HG03354 (cell line): ENCODE measurements around the gene CERKL.

Experiments used
- ATAC-seq: cut with Tn5 transposase; IDR thresholded peaks from one replicate; pipeline ENCODE4 v1.9.1; 2021; ENCODE audit warnings: mild to moderate bottlenecking; ENCODE audit not compliant: unreplicated experiment, poor library complexity, severe bottlenecking

Gene CERKL

DNA sequence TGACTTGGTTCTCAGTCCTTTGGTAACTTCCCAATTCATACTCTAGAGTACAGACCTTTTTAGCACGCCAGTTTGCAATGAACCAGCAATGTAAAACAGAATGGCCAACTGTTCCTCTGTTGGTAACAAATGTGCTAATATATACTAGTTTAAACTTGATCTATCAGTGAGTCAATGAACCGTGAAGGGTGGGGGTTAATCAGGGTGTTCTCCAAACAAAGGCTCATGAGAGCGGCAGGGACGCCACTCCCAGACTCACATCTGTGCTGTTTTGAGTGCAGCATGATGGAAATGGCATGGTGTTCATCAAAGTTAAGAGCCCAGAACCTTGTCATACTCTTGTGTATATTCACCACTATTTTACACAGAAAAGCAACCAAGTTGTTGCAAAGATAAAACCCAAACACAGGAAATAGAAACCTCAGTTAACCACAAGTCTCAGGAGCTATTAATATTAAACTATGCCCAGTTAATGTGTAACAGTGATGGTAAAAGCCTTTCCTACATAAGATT is 70.3 kb downstream of the CERKL start:
- ATAC-seq = peak; percentile 97

DNA sequence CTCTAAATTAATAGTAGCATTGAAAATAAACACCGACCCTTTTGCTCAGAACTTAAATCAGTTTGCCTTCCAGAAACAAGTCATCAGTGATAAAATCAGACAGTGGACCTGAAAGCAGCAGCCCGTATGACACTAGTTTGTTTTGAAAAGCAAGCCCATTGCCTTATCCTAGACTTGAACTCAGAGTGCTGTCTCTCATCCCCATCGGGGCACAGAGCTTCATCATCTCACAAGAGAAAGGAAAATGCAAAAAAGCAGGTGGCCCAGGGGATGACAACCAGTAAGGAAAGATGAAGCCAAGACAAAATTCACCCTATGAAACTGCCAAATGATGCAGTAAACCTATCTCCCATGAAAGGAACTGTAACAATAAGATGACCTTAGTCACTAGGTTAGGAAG is 71.2 kb downstream of the CERKL start:
- peak; percentile 8 for ATAC-seq

DNA sequence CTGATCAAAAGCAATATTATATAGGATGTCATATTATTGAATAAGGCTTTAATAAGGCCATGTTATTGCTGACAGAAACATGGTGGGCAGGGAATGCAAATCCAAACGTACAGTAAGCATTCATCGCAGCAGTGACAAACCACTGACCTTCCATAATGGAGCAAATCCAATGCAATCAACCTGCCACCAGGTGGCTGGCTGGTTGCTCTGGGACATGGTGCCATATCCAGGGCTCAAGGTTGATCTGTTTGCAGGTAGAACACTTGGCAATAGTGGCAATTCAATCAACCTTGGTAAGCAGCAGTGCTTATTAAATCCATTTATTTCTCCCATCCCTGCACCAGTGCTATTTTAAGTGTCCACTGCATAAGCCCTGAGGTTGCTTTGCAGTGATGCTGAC is 75.4 kb downstream of the CERKL start:
- no peak for ATAC-seq

DNA sequence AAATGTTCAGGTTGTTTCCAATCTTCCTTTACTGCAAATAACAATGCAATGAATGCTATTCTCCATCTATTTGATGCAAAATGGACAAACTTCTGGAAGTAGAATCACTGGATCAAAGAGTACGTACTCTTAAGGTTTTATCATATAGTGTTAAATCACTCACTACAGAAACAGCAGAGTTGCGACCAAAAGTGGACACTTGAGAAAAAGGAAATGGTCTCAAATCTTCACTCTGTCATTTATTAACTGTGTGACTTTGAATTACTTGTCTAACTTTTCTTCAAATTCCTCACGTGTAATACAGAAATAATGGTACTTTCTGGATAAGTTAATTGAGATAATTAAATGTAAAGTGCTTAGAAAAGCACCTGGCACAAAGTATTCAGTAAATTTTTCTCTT is 78.1 kb downstream of the CERKL start:
- ATAC-seq = peak; percentile 51

DNA sequence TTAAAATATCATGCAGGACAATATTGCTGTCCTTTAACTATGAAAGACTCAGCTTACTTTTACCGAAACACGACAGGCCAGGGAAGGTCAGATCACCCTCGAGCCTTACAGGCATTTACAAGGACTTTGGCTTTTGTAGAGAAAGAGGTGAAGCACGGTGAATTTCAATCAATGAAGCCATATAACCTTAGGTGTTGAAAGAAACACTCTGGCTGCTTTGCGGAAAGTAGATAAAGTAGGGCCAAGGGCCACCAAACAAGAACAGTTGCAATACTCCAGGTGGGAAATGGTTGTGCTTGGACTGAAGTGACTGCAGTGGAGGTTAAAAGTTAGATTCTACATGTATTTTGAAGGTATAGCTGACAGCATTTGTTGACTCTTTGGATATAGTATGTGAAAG is 80.5 kb downstream of the CERKL start:
- ATAC-seq = no peak

DNA sequence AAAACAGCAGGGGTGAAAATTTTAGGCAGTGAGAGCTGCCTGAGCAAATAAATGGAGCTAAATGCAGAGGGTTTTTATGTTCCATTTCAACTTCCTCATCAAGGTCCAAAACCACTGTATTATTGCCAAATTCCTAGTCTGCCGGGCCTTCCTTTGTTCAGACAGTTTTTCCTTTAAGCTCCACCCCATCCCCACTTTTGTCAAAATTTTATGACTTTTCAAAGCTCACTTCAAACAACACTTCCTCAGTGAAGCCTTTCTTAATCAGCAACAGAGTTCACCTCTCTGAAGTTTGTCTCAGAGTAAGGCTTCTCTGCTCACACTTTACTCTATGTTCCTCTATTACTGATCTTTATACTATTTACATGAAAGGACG is 81.3 kb downstream of the CERKL start:
- ATAC-seq = no peak

DNA sequence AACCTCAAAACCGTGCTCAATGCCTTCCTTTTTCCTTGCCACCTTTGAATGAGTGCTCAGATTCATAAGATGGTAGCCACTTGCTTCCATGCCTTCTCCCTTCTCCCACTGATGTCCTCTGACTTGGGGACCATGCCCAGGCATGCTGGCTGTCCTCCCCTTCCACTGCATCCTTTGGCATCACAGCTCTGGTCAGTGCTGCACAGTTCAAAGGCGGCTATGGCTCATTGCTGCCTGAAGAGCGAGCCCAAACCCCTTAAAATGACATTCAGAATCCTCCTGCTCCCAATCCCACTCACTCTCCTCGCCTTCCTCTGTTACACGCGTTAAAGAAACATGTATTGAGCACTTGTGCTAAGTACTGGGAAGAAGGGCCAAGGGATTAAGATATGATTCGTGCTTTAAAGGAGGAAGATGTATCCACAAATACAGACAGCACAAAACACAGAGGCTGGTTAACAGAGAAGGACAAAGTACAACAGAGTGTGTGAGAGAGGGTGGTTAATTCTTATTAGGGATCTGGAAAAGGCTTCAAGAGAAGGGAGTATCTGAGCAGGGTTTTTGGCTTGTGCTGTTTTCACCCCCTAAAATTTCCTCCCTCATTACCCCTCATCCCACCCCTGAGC is 81.8 kb downstream of the CERKL start:
- ATAC-seq = no peak

DNA sequence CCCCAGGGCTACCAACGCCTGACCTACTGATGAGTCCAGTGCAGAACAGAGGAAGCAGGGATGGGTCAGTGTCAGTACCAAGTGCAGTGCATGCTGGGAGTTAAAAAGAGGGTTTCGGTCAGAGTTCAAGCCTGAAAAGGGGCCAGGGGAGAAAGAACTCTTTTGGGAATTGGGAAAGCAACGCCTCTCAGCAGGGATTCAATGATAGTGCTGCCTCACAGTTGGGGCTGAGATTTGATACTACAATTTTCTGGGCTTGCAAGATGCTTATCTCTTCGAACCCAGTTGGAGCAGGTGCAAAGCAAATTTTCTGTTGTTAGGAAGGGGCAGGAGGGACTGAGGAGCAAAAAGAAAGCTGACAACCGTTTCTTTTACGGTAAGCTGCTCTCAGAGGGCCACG is 82.6 kb downstream of the CERKL start:
- no peak for ATAC-seq

DNA sequence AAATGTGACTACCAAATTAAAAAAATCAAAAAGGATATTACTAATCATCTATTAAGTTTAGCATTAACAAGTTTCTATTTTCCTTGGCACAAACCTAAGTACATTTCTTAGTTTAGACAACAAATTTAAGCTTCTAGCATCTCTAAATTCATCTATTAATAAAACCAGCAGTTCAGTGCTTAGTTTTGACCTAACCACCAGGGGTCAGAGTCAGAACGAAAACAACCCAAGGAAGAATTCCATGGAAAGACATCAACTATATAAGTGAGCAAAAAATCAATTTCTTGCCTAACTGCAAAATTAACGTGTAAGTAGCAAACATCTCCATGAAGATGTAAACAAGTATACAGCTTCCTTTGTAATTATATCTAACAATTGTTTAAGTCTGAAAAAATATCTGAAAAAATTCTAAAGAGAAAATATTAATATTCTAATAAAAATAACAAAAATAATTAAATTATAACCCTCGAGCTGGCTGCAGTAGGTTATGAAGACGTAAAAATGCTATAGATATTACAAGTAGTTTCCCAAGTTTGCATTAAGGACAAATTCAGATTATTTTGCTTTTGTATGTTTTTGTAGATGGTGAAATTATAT is 83.7 kb downstream of the CERKL start:
- ATAC-seq = no peak

DNA sequence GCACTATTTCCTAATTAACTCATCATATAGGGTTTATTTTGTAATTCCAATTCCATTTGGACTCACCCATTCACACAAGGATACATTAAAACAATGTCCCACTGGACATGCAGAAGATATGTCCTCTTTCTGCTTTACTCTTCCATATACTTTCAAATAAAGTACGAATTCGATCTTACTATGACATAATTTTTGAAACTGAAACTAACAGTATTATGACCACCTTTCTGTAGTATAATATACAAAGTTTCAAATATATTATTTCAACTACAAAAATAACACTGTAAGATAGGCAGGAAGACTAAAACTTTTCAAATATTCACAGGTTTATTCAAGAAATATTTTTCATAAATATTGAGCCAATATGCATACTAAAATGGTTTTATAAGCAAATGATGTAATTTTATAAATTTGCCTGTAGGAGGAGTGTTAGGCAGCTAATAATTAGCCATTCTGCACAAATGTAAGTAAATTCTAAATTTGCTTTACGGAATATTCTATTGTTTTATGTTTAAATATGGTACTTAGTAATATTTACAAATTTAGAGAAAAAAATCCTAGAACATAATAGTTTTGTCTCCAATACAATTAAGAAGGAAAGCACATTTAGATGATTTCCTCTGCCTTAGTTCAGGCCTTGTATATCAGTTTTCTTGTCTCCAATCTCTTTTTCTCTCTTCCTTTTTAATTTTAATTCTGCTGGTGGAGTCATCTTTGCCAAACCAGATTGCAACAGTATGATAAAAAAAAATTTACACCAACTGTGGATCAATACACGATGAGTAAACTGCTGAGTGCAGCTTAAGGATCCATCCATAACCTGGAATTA is 85.9 kb downstream of the CERKL start:
- ATAC-seq = no peak

DNA sequence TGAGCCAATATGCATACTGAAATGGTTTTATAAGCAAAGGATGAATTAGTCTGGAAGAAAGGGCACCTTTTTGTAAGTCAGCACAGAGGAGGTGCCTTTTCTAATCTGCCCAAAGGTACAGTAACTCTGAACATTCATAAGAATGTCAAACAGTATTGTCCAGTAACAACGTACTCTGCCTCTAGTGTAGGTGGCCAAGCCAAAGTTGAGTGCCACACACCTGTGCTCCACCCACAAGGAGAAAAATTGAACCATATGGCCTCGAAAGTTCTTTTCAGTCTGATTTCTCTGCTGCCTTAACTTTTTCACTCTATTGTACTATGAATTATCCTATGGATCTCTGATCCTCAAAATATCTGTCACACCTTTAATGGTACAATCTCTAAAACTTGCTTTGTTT is 86.8 kb downstream of the CERKL start:
- ATAC-seq = no peak

DNA sequence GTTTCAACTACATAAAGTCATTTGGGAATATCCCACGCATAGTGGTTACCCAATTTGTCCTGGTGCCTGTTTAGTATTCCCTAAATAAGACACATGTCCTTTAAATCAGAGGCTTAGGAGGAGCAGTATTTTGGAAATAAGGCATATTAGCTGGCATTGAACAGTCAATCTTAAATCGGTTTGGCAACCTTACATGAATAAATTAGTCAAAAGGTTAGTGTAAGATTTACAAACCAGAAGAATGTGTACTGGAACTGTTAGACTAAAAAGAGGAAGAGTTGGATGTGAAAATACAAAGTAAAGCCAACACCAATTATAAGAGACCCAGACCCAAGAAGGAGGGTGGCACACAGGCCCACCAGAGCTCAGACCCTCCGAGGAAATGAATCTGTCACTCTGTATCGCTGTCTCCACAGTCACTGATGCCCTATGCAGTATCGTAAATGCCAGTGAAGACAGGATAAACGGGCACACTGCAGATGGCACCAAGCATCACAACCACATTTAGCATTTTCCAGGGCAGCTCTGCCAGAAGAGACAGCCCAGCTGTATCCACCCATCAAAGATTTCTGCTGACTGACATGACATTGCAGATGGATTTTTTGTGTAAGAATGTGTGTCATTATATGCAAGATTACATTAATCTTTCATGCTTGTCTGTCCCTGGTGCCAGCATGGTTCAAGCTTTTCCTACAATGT is 90.4 kb downstream of the CERKL start:
- ATAC-seq = no peak

DNA sequence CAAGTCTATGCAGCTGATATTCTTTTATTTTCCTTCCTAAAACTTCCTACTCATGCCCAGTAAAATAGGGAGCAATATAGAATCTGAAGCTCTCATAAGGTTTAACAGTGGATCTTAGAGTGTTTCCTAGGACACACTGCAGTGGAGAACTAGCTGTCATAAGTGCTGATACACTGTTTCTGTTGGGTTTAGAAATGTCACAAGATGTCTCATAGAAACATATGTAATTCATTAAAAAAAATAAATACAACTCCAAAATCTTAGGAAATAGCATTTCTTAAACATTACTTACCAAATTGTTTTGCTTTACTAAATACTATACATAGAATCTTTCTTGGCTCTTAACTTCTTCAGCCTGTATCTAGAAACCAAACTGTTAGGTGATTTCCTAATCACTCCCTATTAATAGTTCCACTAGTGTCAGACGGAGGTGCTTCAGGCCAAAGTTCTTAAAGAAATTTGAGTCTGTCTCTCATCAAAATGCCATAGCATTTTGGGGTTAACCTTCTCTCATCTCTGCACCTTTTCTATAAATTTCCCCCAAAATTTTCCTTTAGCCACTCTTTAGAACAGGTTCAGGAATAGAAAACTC is 93.7 kb downstream of the CERKL start:
- ATAC-seq = no peak

DNA sequence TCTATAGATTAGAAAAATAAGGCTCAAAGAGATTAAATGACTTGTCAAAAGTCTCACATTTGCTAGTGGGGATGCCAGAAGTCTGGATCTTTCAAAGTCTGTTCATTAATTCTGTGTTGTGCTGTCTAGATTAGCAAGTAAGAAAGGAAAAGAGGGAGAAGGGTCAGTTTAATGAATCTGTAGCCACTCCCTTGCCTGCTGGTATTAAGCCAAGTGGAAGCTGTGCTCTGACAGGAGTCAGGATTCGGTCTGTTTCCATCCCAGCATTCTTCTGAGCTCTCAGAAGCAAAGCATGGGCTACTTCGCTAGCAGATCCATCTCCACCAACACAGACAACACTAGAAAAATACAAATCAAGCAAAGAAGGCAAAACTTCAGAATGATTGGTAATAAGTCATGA is 98.5 kb downstream of the CERKL start:
- no peak for ATAC-seq

DNA sequence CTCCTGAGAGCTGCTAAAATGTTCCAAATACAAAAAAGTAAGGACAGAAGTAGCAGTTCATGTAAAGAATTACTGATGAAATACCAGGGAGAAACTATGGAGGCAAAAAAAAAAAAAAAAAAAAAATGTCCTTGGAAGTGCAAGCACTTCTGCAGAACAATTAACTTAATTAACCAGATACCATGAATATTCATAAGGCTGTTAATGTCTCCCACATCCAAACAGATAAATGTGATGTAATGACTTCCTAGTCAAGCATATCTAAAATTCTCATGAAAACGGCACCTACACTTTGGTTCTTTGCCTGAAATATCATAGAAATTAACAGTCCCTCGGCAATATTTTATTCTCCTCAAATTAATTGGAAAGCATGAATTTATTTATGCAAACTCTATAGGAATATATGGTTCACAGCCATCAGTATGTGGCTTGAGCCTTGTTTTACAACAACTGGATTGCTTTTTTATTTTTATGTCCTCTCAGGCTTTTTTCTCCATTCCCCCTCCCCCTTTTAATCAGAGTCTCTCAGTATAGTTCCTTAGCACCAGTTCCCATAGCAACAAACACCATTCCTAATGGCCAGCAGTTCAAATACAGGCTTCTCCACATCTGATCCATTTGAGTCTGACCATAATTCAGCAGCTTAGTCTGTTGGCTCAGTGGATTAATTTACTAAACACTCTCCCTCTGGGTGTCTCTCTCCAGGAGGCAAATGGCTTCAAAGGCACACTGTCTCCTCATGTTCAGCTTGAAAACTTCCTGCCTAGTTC is 102.7 kb downstream of the CERKL start:
- ATAC-seq = no peak

DNA sequence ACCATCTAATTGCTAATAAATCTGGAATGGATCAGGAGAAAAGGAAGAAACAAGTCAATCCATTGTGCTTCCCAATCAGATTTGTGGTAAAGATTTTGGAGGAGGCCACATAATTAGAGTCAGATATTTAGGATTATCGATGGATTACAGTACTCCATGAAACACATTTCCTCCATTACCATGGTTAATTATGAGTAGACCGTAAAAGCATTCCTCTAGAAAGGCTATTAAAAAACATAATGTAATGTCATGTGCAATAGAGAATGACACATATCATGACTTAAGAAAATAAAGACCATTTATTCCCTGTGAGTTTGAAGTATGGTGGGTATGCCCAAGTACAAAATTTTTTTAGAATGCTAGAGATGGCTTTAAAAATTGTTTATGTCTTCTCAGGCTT is 103.7 kb downstream of the CERKL start:
- ATAC-seq = no peak

DNA sequence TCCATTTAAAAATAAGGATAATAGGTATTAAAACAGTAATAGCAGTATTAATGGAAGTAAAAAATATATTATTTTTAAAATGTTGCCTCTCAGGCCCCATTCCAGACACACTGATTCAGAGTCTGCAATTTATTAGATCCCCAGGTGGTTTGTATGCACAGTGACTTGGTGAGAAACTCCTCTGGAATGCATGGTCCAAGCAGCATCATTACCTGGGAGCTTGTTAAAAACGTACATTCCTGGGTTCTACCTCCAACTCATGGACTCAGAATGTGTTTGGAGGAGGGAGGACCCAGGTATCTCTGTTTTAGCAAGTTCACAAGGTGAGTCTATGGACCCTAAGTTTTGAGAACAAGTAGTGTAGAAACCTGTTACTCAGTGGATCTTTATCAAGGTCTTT is 104.1 kb downstream of the CERKL start:
- no peak for ATAC-seq

DNA sequence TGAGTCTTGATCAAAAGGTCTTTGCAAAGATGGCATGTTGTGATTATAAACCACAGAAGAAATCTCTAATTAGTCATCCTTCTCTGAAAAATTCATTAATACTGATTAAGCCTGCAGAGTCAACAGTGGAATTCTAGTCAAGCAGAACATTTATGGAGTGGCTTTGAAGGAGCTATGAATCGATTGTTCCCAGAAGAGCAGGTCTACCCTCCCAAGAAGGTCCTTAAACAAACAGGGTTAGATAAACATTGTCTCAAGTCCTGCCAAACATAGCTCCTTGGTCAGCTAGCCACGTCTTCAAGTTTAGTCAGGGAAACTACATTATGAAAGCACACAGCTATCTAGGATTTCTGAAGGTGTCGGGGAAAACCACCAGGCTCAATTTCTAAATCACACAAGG is 110.8 kb downstream of the CERKL start:
- ATAC-seq = no peak

DNA sequence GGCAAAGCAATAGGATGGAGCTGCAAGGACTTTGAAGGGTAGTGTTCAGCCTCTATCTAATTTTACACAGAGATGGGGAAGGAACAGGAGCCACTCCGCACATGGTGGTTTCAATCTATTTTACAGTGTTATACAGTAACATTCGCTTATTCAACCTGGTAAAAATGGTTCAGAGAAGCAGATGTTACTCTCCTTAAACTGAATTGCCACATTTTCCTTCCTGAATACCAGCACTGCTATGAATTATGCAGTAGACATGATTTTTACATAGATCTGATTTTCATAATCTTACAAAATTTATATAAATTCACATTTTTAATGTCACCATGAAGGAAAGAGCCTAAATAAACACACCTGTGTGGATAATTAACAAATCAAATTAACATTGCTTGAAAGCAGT is 114.7 kb downstream of the CERKL start:
- no peak for ATAC-seq
